Esophagus squamous epithelium (tissue), 4 donors: ENCODE data around the gene CTCF.

Source experiments
- CTCF ChIP-seq, 6 experiments: fragments of 450-650 bp in 4 of 6; fragments of 200-600 bp in 2 of 6; sonication (generic) in 2 of 6; IDR thresholded peaks; one replicate each; pipeline ENCODE4 v1.5.1; 2016 to 2019; ENCODE audit warnings: antibody characterized with exemption in 6 of 6, mild to moderate bottlenecking in 4 of 6, moderate library complexity in 4 of 6
- POLR2A ChIP-seq, 4 donors: fragments of 450-650 bp; IDR thresholded peaks; one replicate each; pipeline ENCODE4 v1.6.1; 2017; ENCODE audit warnings: antibody characterized with exemption in 4 of 4, mild to moderate bottlenecking in 4 of 4, moderate library complexity in 3 of 4

GRCh38 chr16:67649494-67649931 lies 87.2 kb downstream of the CTCF start:
- no peak for TF ChIP-seq POLR2A (IDR thresholded peaks at IDR 0.05)
- no peak for TF ChIP-seq CTCF (IDR thresholded peaks at IDR 0.05)
